IMR-90 (cell line): ENCODE data around the gene MRPS9. TPM values are rescaled to one million over a fixed set of nuclear protein-coding genes. Genes with fewer than 3 reads are reported as not detected.

Source experiments
- ATAC-seq: fragments of 200-7000 bp; cut with Tn5 transposase; 2 replicates; pipeline ENCODE4 v1.9.1; 2020; ENCODE audit warnings: low read depth, mild to moderate bottlenecking, moderate library complexity
- BruUV-seq: library from RNA; stranded (reverse); fragments of 400-500 nt; replicated peaks from 2 replicates; lab custom pipeline; 2021; lab: Mats Ljungman, UMichigan
- CTCF ChIA-PET: fragments of 300-600 bp; formaldehyde crosslinking; extraction: SDS; loops from one replicate; lab custom pipeline; 2021; ENCODE audit warnings: antibody characterized with exemption; lab: Yijun Ruan, JAX
- POLR2A ChIA-PET: fragments of 300-600 bp; sonication (Branson Sonifier 250); formaldehyde crosslinking; loops from one replicate; lab custom pipeline; 2022; ENCODE audit warnings: antibody characterized with exemption; ENCODE audit not compliant: unreplicated experiment; lab: Charles Lee
- DNase-seq: peaks from one replicate; pipeline ENCODE4 v3.0.0; 2013
- H2AFZ ChIP-seq: replicated peaks from 2 replicates; pipeline ENCODE3; 2013; ENCODE audit warnings: low read length, mild to moderate bottlenecking; ENCODE audit not compliant: poor library complexity
- H2AK5ac ChIP-seq: 2 replicates; pipeline ENCODE4 v1.6.1; 2013; ENCODE audit warnings: low read depth, low read length, inconsistent platforms
- H2AK9ac ChIP-seq: replicated peaks from 2 replicates; pipeline ENCODE3; 2013; ENCODE audit warnings: mild to moderate bottlenecking, low read depth, low read length, moderate library complexity; ENCODE audit not compliant: poor library complexity
- H2BK120ac ChIP-seq: 2 replicates; pipeline ENCODE4 v1.6.1; 2013; ENCODE audit warnings: low read depth, low read length, inconsistent platforms
- H2BK15ac ChIP-seq: 3 replicates; pipeline ENCODE4 v1.6.1; 2013; ENCODE audit warnings: low read depth, low read length, inconsistent platforms
- H2BK20ac ChIP-seq: 2 replicates; pipeline ENCODE4 v1.6.1; 2013; ENCODE audit warnings: low read depth, mild to moderate bottlenecking, inconsistent platforms, low read length, moderate library complexity
- H2BK5ac ChIP-seq: 2 replicates; pipeline ENCODE4 v1.6.1; 2013; ENCODE audit warnings: mild to moderate bottlenecking, low read depth, low read length, inconsistent platforms; ENCODE audit not compliant: poor library complexity, severe bottlenecking
- H3K14ac ChIP-seq: replicated peaks from 2 replicates; pipeline ENCODE4 v1.6.1; 2013; ENCODE audit warnings: low read depth, low read length, inconsistent platforms
- H3K18ac ChIP-seq: 2 replicates; pipeline ENCODE4 v1.6.1; 2013; ENCODE audit warnings: low read depth, low read length, control low read depth
- H3K23ac ChIP-seq: 2 replicates; pipeline ENCODE4 v1.6.1; 2013; ENCODE audit warnings: low read depth, low read length, inconsistent platforms
- H3K27ac ChIP-seq: 2 replicates; pipeline ENCODE4 v1.5.1; 2013; ENCODE audit warnings: mild to moderate bottlenecking, control low read depth, low read length; ENCODE audit not compliant: insufficient read depth
- H3K27me3 ChIP-seq: 2 replicates; pipeline ENCODE4 v1.6.1; 2013; ENCODE audit warnings: low read length; ENCODE audit not compliant: control insufficient read depth, insufficient read depth
- H3K36me3 ChIP-seq: 2 replicates; pipeline ENCODE4 v1.6.1; 2013; ENCODE audit warnings: low read length, mixed read lengths; ENCODE audit not compliant: control insufficient read depth, insufficient read depth
- H3K4ac ChIP-seq: 2 replicates; pipeline ENCODE4 v1.6.1; 2013; ENCODE audit warnings: low read depth, low read length, inconsistent platforms
- H3K4me1 ChIP-seq: 2 replicates; pipeline ENCODE4 v1.6.1; 2013; ENCODE audit warnings: low read length, mixed read lengths; ENCODE audit not compliant: control insufficient read depth, insufficient read depth
- H3K4me2 ChIP-seq: 2 replicates; pipeline ENCODE4 v1.6.1; 2013; ENCODE audit warnings: low read depth, mild to moderate bottlenecking, control low read depth, low read length, moderate library complexity
- H3K4me3 ChIP-seq: 2 replicates; pipeline ENCODE4 v1.5.1; 2013; ENCODE audit warnings: low read depth, mild to moderate bottlenecking, control low read depth, low read length, moderate library complexity; ENCODE audit not compliant: insufficient read depth
- H3K56ac ChIP-seq: 2 replicates; pipeline ENCODE4 v1.6.1; 2013; ENCODE audit warnings: low read length, inconsistent platforms; ENCODE audit not compliant: insufficient read depth; ENCODE audit errors: extremely low read depth
- H3K79me1 ChIP-seq, 2 experiments: 2 replicates each; pipeline ENCODE4 v1.6.1; 2013; ENCODE audit warnings: low read length in 2 of 2, inconsistent platforms in 1 of 2, low read depth in 1 of 2
- H3K9ac ChIP-seq: 2 replicates; pipeline ENCODE4 v1.6.1; 2013; ENCODE audit warnings: low read depth, low read length, control low read depth
- H3K9me1 ChIP-seq: 2 replicates; pipeline ENCODE4 v1.6.1; 2013; ENCODE audit warnings: low read length, inconsistent platforms; ENCODE audit not compliant: insufficient read depth
- H3K9me3 ChIP-seq: 2 replicates; pipeline ENCODE4 v1.6.1; 2013; ENCODE audit warnings: low read length; ENCODE audit not compliant: control insufficient read depth, insufficient read depth
- H4K20me1 ChIP-seq: 2 replicates; pipeline ENCODE4 v1.6.1; 2013; ENCODE audit warnings: low read length, inconsistent platforms; ENCODE audit not compliant: insufficient read depth
- H4K5ac ChIP-seq: 2 replicates; pipeline ENCODE4 v1.6.1; 2013; ENCODE audit warnings: mild to moderate bottlenecking, low read depth, low read length, control low read depth
- H4K8ac ChIP-seq, 2 experiments: 2 replicates each; pipeline ENCODE4 v1.6.1; 2013; ENCODE audit warnings: low read depth in 2 of 2, low read length in 2 of 2, control low read depth in 1 of 2, inconsistent platforms in 1 of 2
- H4K91ac ChIP-seq: 2 replicates; pipeline ENCODE4 v1.6.1; 2013; ENCODE audit warnings: low read depth, low read length, inconsistent platforms; ENCODE audit not compliant: insufficient read depth
- BHLHE40 ChIP-seq: fragments of 150-350 bp; IDR thresholded peaks from 2 replicates; pipeline ENCODE4 v1.6.1; 2016; ENCODE audit warnings: mild to moderate bottlenecking, low read depth, low read length
- CEBPB ChIP-seq: IDR thresholded peaks from 2 replicates; pipeline ENCODE4 v1.6.1; 2012; ENCODE audit warnings: low read depth, low read length, improper control_type of control experiment
- CHD1 ChIP-seq: IDR thresholded peaks from 2 replicates; pipeline ENCODE4 v1.6.1; 2012; ENCODE audit warnings: low read depth, low read length, improper control_type of control experiment
- MAFK ChIP-seq: IDR thresholded peaks from 2 replicates; pipeline ENCODE4 v1.6.1; 2012; ENCODE audit warnings: low read depth, low read length, improper control_type of control experiment
- POLR2A ChIP-seq: IDR thresholded peaks from 2 replicates; pipeline ENCODE4 v1.6.1; 2012; ENCODE audit warnings: mild to moderate bottlenecking, low read depth, low read length
- RAD21 ChIP-seq: IDR thresholded peaks from 2 replicates; pipeline ENCODE4 v1.6.1; 2012; ENCODE audit warnings: low read length, improper control_type of control experiment
- RFX5 ChIP-seq: IDR thresholded peaks from 2 replicates; pipeline ENCODE4 v1.8.0; 2012; ENCODE audit warnings: low read depth, mild to moderate bottlenecking, low read length, moderate library complexity
- WGBS, 2 experiments: methylation state at CpG; one replicate each; pipeline versions ENCODE4 v1.1.5 to v1.1.7; 2013; ENCODE audit warnings: missing lambda C conversion rate in 2 of 2; ENCODE audit not compliant: insufficient read length in 1 of 2; ENCODE audit errors: extremely low coverage in 2 of 2; 5-methylcytosine and 5-hydroxymethylcytosine counted together
- dilution Hi-C: fragments of 300-500 bp; cut with HindIII; formaldehyde crosslinking; loops from one replicate; pipeline ENCODE4 v1.14.3; 2018; ENCODE audit warnings: low sequenced_read_pairs; ENCODE audit not compliant: unreplicated experiment
- in situ Hi-C: fragments of 300-500 bp; cut with MboI; formaldehyde crosslinking; loops from 3 replicates; pipeline ENCODE4 v1.14.3; 2019; ENCODE audit warnings: low sequenced_read_pairs, inconsistent platforms, mixed read lengths
- intact Hi-C: fragments of 100-400 bp; cut with micrococcal nuclease; formaldehyde crosslinking; loops from 2 replicates; pipeline ENCODE4 v1.10.0; 2022
- polyA plus RNA-seq, 3 experiments: library from polyadenylated mRNA; depleted of rRNA; stranded (reverse); fragments of >200 nt; gene quantifications; 2 replicates each; pipeline ENCODE4 v1.2.3, GENCODE V29; 2012; ENCODE audit warnings: low replicate concordance in 1 of 3
- total RNA-seq: library from RNA; depleted of rRNA; stranded (reverse); fragments of >200 nt; gene quantifications from 2 replicates; pipeline ENCODE4 v1.2.3, GENCODE V29; 2012
- TF ChIP-seq, protein P1 (sequence below): fragments of 150-350 bp; IDR thresholded peaks from 2 replicates; pipeline ENCODE4 v1.6.1; 2016; ENCODE audit warnings: low read depth, mild to moderate bottlenecking, low read length, moderate library complexity, borderline replicate concordance
- TF ChIP-seq, protein P2 (sequence below): fragments of 150-350 bp; IDR thresholded peaks from 2 replicates; pipeline ENCODE4 v1.6.1; 2017; ENCODE audit warnings: mild to moderate bottlenecking, antibody characterized with exemption, low read length, low read depth

MRPS9 gene
- total and polyA plus RNA-seq, 2 of the 4 experiments (the other 2 are of a cell fraction): 20.6 to 27.7 TPM

GRCh38 chr2:105140240-105140568, 102.3 kb downstream of the MRPS9 start:
- no peak overlapping the region for H2BK15ac ChIP-seq
- no TSS peak for BruUV-seq
- H2AFZ ChIP-seq: no peak overlapping the region
- no peak for ATAC-seq
- H4K91ac ChIP-seq: no peak overlapping the region
- H4K8ac ChIP-seq: no peak overlapping the region
- H3K23ac ChIP-seq: no peak overlapping the region
- H2AK5ac ChIP-seq: no peak overlapping the region
- no peaks in the 10 kb centered on the region for H3K36me3 ChIP-seq
- H2BK120ac ChIP-seq: no peak overlapping the region
- no peak overlapping the region for H3K18ac ChIP-seq
- no peak overlapping the region for H3K4ac ChIP-seq
- no peak overlapping the region for H3K4me3 ChIP-seq
- H3K9me3 ChIP-seq: no peaks in the 10 kb centered on the region
- H3K27ac ChIP-seq: no peak overlapping the region
- in situ Hi-C loops: no loop called here
- H2BK20ac ChIP-seq: no peak overlapping the region
- no peaks in the 10 kb centered on the region for H3K79me1 ChIP-seq
- H4K20me1 ChIP-seq: no peaks in the 10 kb centered on the region
- no peaks in the 10 kb centered on the region for H3K9me1 ChIP-seq
- ChIA-PET POLR2A (no interaction called here), CTCF (no interaction called here)
- no peak overlapping the region for H2BK5ac ChIP-seq
- whole genome bisulfite sequencing, 2 experiments: no CpG with 5 or more reads among the region's 1 CpG
- no peak overlapping the region for H3K9ac ChIP-seq
- DNase-seq: no peak
- TF ChIP-seq MAFK: no peak
- TF ChIP-seq, protein P1, sequence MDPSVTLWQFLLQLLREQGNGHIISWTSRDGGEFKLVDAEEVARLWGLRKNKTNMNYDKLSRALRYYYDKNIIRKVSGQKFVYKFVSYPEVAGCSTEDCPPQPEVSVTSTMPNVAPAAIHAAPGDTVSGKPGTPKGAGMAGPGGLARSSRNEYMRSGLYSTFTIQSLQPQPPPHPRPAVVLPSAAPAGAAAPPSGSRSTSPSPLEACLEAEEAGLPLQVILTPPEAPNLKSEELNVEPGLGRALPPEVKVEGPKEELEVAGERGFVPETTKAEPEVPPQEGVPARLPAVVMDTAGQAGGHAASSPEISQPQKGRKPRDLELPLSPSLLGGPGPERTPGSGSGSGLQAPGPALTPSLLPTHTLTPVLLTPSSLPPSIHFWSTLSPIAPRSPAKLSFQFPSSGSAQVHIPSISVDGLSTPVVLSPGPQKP: no peak
- TF ChIP-seq BHLHE40: no peak
- TF ChIP-seq POLR2A: no peak
- TF ChIP-seq, protein P2, sequence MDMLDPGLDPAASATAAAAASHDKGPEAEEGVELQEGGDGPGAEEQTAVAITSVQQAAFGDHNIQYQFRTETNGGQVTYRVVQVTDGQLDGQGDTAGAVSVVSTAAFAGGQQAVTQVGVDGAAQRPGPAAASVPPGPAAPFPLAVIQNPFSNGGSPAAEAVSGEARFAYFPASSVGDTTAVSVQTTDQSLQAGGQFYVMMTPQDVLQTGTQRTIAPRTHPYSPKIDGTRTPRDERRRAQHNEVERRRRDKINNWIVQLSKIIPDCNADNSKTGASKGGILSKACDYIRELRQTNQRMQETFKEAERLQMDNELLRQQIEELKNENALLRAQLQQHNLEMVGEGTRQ: no peak
- TF ChIP-seq RAD21: no peak
- no peak for TF ChIP-seq CHD1
- no peak for TF ChIP-seq RFX5
- no peak for TF ChIP-seq CEBPB
- no peak overlapping the region for H3K56ac ChIP-seq
- H3K4me2 ChIP-seq: no peak overlapping the region
- H2AK9ac ChIP-seq: no peak overlapping the region
- H3K4me1 ChIP-seq: no peaks in the 10 kb centered on the region
- intact Hi-C loops: no loop called here
- dilution Hi-C loops: no loop called here
- peaks cover 41% of the 10 kb centered on the region for H3K27me3 ChIP-seq
- no peak overlapping the region for H3K14ac ChIP-seq
- no peak overlapping the region for H4K5ac ChIP-seq
